ENCODE measurements around the gene CASP8. TPM values are rescaled to one million over a fixed set of nuclear protein-coding genes. Genes with fewer than 3 reads are reported as not detected.

Gene CASP8
- total and polyA plus RNA-seq, 9 donors: 6.7 to 20.2 (median 12.6) TPM

DNA sequence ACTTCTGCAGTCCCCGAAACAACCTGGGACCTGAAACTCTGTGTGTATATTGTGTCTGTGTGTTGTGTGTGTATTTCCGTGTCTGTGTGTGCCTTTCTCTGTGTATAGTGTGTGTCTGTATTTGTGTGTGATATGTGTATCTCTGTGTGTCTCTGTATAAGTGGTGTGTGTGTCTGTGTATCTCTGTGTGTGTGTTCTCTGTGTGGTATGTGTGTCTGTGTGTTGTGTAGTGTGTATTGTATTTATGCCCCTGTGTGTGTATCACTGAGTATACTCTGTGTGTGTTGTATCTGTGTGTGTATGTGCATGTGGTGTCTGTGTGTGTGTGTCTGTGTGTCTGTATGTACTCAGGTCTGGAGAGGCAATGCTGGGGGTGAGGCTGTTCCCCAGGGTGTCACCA is 11.6 kb downstream of the CASP8 start:
- Histone ChIP-seq H3K4me3 (no peak overlapping the region), H3K27me3 (no peaks in the 10 kb centered on the region), H3K27ac (no peak overlapping the region), H3K9me3 (no peaks in the 10 kb centered on the region), H3K4me1 (ENCODE audit: insufficient read depth) (no peaks in the 10 kb centered on the region), H3K36me3 (no peaks in the 10 kb centered on the region)
- no peak for TF ChIP-seq EP300 (IDR thresholded peaks at IDR 0.05)
- TF ChIP-seq, protein P1, sequence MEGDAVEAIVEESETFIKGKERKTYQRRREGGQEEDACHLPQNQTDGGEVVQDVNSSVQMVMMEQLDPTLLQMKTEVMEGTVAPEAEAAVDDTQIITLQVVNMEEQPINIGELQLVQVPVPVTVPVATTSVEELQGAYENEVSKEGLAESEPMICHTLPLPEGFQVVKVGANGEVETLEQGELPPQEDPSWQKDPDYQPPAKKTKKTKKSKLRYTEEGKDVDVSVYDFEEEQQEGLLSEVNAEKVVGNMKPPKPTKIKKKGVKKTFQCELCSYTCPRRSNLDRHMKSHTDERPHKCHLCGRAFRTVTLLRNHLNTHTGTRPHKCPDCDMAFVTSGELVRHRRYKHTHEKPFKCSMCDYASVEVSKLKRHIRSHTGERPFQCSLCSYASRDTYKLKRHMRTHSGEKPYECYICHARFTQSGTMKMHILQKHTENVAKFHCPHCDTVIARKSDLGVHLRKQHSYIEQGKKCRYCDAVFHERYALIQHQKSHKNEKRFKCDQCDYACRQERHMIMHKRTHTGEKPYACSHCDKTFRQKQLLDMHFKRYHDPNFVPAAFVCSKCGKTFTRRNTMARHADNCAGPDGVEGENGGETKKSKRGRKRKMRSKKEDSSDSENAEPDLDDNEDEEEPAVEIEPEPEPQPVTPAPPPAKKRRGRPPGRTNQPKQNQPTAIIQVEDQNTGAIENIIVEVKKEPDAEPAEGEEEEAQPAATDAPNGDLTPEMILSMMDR (IDR thresholded peaks at IDR 0.05): no peak
- no peak for TF ChIP-seq POLR2A (IDR thresholded peaks at IDR 0.05)
- no peak for DNase-seq
- WGBS, 3 donors: 93 to 98% (median 95%) methylated on average over 2 of the region's 2 CpGs
- intact Hi-C loops (cut with DNase I): no loop called here

GRCh38 chr2:201273330-201273983 is 13.1 kb downstream of the CASP8 start:
- Histone ChIP-seq H3K27me3 (no peaks in the 10 kb centered on the region), H3K4me3 (no peak overlapping the region), H3K27ac (no peak overlapping the region), H3K9me3 (no peaks in the 10 kb centered on the region), H3K36me3 (no peaks in the 10 kb centered on the region), H3K4me1 (ENCODE audit: insufficient read depth) (no peaks in the 10 kb centered on the region)
- intact Hi-C loops (cut with DNase I): no loop called here
- no peak for DNase-seq
- TF ChIP-seq EP300 (IDR thresholded peaks at IDR 0.05) (no peak), POLR2A (IDR thresholded peaks at IDR 0.05) (no peak)
- TF ChIP-seq, protein P1 (IDR thresholded peaks at IDR 0.05): no peak
- 89 to 93% (median 92%) methylated on average over 9 of the region's 9 CpGs for WGBS, 3 donors

- Histone ChIP-seq H3K9me3 (no peaks in the 10 kb centered on the region), H3K27ac (no peak overlapping the region), H3K27me3 (no peaks in the 10 kb centered on the region), H3K36me3 (no peaks in the 10 kb centered on the region), H3K4me3 (no peak overlapping the region), H3K4me1 (ENCODE audit: insufficient read depth) (no peaks in the 10 kb centered on the region)
- WGBS, 3 donors: 81 to 96% (median 92%) methylated on average over 2 of the region's 2 CpGs
- intact Hi-C loops (cut with DNase I): no loop called here
- DNase-seq: no peak
- TF ChIP-seq POLR2A (IDR thresholded peaks at IDR 0.05): no peak
These were observed 14.7 kb downstream of the CASP8 start for GRCh38 chr2:201275069-201275468.

- no peaks in the 10 kb centered on the region for H3K9me3 ChIP-seq
- 66 to 69% (median 68%) methylated on average over 5 of the region's 5 CpGs for WGBS, 3 donors
- no peaks in the 10 kb centered on the region for H3K27me3 ChIP-seq
- DNase-seq: no peak
- H3K4me1 ChIP-seq (ENCODE audit: insufficient read depth): no peaks in the 10 kb centered on the region
- no peak overlapping the region for H3K4me3 ChIP-seq
- intact Hi-C loops (cut with DNase I): no loop called here
- no peaks in the 10 kb centered on the region for H3K36me3 ChIP-seq
- TF ChIP-seq EP300 (IDR thresholded peaks at IDR 0.05): no peak
- TF ChIP-seq POLR2A (IDR thresholded peaks at IDR 0.05): no peak
- TF ChIP-seq, protein P1 (IDR thresholded peaks at IDR 0.05): no peak
- no peak overlapping the region for H3K27ac ChIP-seq
These were observed 15.7 kb downstream of the CASP8 start for GRCh38 chr2:201275990-201276389.

GRCh38 chr2:201276511-201276910 is 16.2 kb downstream of the CASP8 start:
- Histone ChIP-seq H3K9me3 (no peaks in the 10 kb centered on the region), H3K27me3 (no peaks in the 10 kb centered on the region), H3K4me3 (no peak overlapping the region), H3K36me3 (no peaks in the 10 kb centered on the region), H3K4me1 (ENCODE audit: insufficient read depth) (no peaks in the 10 kb centered on the region), H3K27ac (no peak overlapping the region)
- 86 to 91% (median 86%) methylated on average over 6 of the region's 6 CpGs for WGBS, 3 donors
- TF ChIP-seq EP300 (IDR thresholded peaks at IDR 0.05): no peak
- TF ChIP-seq, protein P1 (IDR thresholded peaks at IDR 0.05): no peak
- TF ChIP-seq POLR2A (IDR thresholded peaks at IDR 0.05): no peak
- DNase-seq: no peak
- intact Hi-C loops (cut with DNase I): no loop called here
